HG03575 (cell line): ENCODE data around the gene BUD31.
"Not testable (repeated sequence)": the region's sequence is repeated elsewhere in the genome, so short reads cannot be mapped to it uniquely, and the experiment has no call there.

ENCODE experiments used
- ATAC-seq: cut with Tn5 transposase; IDR thresholded peaks from one replicate; pipeline ENCODE4 v1.9.1; 2021; ENCODE audit not compliant: unreplicated experiment, insufficient number of reproducible peaks, low FRiP score; ENCODE audit errors: extremely low read depth

Gene BUD31

GRCh38 chr7:99380032-99380822 is 28.5 kb upstream of the BUD31 start:
- no peak for ATAC-seq

GRCh38 chr7:99380823-99381663 is 27.7 kb upstream of the BUD31 start:
- ATAC-seq, result peak; percentile 39

- no peak for ATAC-seq
These were observed 27.1 kb upstream of the BUD31 start for GRCh38 chr7:99381664-99382075.

GRCh38 chr7:99383203-99383602 is 25.6 kb upstream of the BUD31 start:
- no peak for ATAC-seq

- ATAC-seq, result no peak
These were observed 24.9 kb upstream of the BUD31 start for GRCh38 chr7:99383791-99384370.

GRCh38 chr7:99384523-99384922 is 24.2 kb upstream of the BUD31 start:
- no peak for ATAC-seq

GRCh38 chr7:99385564-99385963 is 23.2 kb upstream of the BUD31 start:
- no peak for ATAC-seq

GRCh38 chr7:99386584-99387238 is 22.1 kb upstream of the BUD31 start:
- ATAC-seq, result no peak

GRCh38 chr7:99387239-99387635 is 21.5 kb upstream of the BUD31 start:
- not testable (repeated sequence) for ATAC-seq

GRCh38 chr7:99387912-99388311 is 20.9 kb upstream of the BUD31 start:
- ATAC-seq, result no peak

- no peak for ATAC-seq
These were observed 19.0 kb upstream of the BUD31 start for GRCh38 chr7:99389772-99390171.

- ATAC-seq, result no peak
These were observed 17.7 kb upstream of the BUD31 start for GRCh38 chr7:99390941-99391602.

- no peak for ATAC-seq
These were observed 16.7 kb upstream of the BUD31 start for GRCh38 chr7:99392046-99392445.

GRCh38 chr7:99392659-99393354 is 16.0 kb upstream of the BUD31 start:
- ATAC-seq, result no peak

GRCh38 chr7:99393355-99394187 is 15.2 kb upstream of the BUD31 start:
- ATAC-seq, result no peak

- no peak for ATAC-seq
These were observed 14.6 kb upstream of the BUD31 start for GRCh38 chr7:99394188-99394502.

- ATAC-seq, result no peak
These were observed 13.0 kb upstream of the BUD31 start for GRCh38 chr7:99395616-99396327.
